ENCODE data around the gene ZNF98.

Gene ZNF98

DNA sequence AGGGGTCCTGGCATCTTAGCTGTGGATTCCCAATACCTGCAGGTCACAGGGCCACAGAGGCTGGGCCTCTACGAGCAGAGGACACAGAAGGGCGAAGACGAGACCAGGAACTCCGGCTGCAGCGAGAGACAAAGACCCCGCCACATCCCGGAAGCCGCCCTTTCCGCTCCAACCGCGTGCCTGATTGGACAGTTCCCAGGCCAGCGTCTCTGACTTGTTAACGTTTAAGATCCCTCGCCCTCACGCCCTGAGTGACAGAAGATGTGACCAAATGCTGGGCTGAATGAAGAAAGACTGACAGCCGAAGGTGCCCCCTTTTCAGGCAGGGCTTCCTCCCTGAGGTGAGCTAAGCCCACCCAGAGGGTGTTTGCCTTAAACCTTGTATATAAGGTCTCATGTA, at the start of gene ZNF98:
Gene ZNF98 (minus strand): TSS at position 136 of the 400 bp plus-strand sequence. CDS start 122 bp downstream, at position 14.
- no peak for DNase-seq

DNA sequence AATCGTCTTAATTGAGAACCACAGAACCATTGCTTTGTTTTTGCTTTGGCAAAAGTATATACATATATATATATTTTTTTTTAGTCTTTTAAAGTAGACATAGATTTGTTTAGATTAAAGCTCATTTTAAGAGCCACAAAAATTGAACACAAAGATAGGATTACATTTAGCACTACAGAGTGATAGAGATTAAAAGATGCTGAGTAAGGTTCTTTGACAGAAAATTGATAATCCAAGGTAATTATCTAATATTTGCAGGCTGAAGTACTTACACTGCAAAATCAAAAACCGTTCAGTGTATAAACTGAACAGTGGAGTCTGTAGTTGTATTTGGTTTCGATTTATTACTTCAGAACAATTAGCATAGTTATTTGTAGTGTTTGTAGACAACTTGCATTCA, 24.5 kb upstream of the ZNF98 start:
- no peak for DNase-seq

GRCh38 chr19:22438011-22438410, 15.9 kb upstream of the ZNF98 start:
- no peak for DNase-seq

- no peak for DNase-seq
Measured at GRCh38 chr19:22427960-22428913, 6.1 kb upstream of the ZNF98 start.

- no peak for DNase-seq
Measured at GRCh38 chr19:22427547-22427946, 5.4 kb upstream of the ZNF98 start.

GRCh38 chr19:22426901-22427300, 4.8 kb upstream of the ZNF98 start:
- no peak for DNase-seq

GRCh38 chr19:22421797-22422196, 349 bp downstream of the ZNF98 start:
- DNase-seq = no peak

DNA sequence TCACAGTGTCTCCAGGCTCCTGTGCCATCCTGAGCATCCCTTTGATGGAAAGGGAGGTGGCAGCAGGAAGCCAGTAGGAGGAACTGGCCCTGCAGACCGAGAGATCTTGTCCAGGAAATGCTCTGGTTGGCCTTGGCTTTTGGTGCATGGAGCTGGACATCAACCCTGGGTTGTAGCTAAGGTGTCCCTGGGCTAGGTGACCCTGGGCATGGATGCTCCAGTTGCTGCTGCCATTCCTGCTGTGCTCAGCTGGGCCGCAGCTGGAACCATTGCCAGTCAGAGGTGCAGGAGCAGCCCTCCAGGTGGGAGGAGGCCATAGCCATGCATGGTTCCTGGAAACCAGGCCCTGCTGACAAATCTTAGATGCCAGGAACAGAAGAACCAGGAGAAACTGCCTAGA, 67.5 kb downstream of the ZNF98 start:
- DNase-seq = no peak

Data from activated CD4-positive, alpha-beta T cell treated with anti-CD3 and anti-CD28 coated beads, Interleukin-2, amount 50 U/mL, for 1 hour (primary cell).